Measurements from ENCODE around the gene CCP110.

GRCh38 chr16:19559242-19559910 is 35.6 kb downstream of the CCP110 start:
- TF ChIP-seq CTCF (IDR thresholded peaks at IDR 0.05) (peak; percentile 47 to 70 (median 68)), POLR2A (IDR thresholded peaks at IDR 0.05) (no peak)
